Gastrocnemius medialis (tissue), 4 donors: ENCODE data around the gene SERBP1.

Experiments used
- CTCF ChIP-seq, 5 experiments: fragments of 450-650 bp in 3 of 5; fragments of 200-600 bp in 2 of 5; sonication (generic) in 2 of 5; IDR thresholded peaks in 4 of 5; conservative IDR thresholded peaks in 1 of 5; 1 replicate in 4 of 5; 2 replicates in 1 of 5; pipeline ENCODE4 v1.5.1; 2016 to 2019; ENCODE audit warnings: antibody characterized with exemption in 5 of 5, mild to moderate bottlenecking in 3 of 5, moderate library complexity in 3 of 5
- POLR2A ChIP-seq, 2 donors: fragments of 450-650 bp; IDR thresholded peaks; one replicate each; pipeline ENCODE4 v1.6.1; 2017; ENCODE audit warnings: antibody characterized with exemption in 2 of 2, mild to moderate bottlenecking in 2 of 2, moderate library complexity in 2 of 2

- no peak for TF ChIP-seq CTCF (IDR thresholded peaks at IDR 0.05 in 4 of 5, conservative IDR thresholded peaks at IDR 0.05 in 1 of 5)
- TF ChIP-seq POLR2A (IDR thresholded peaks at IDR 0.05) = no peak
Observed at GRCh38 chr1:67436511-67437055, 6.4 kb upstream of the SERBP1 start.
